Esophagus muscularis mucosa (tissue), 4 donors: Measurements from ENCODE around the gene PLXNC1. TPM values are rescaled to one million over a fixed set of nuclear protein-coding genes. Genes with fewer than 3 reads are reported as not detected.

Source experiments
- DNase-seq: peaks from one replicate; pipeline ENCODE4 v3.0.0-alpha.2; 2017; ENCODE audit errors: extremely low spot score
- H3K27ac ChIP-seq, 4 donors: fragments of 200-600 bp; sonication (generic); replicated peaks in 1 of 4; 1 replicate in 3 of 4; 2 replicates in 1 of 4; pipeline ENCODE4 v1.5.1; 2016 to 2019; ENCODE audit warnings: mild to moderate bottlenecking in 1 of 4
- H3K27me3 ChIP-seq, 4 donors: fragments of 200-600 bp; sonication (generic); one replicate each; pipeline versions ENCODE4 v1.5.1 to v1.6.0; 2016 to 2019
- H3K36me3 ChIP-seq, 4 donors: fragments of 200-600 bp; sonication (generic); one replicate each; pipeline ENCODE4 v1.5.1; 2016 to 2019
- H3K4me1 ChIP-seq, 4 donors: fragments of 200-600 bp; sonication (generic); one replicate each; pipeline ENCODE4 v1.5.1; 2016 to 2019
- H3K4me3 ChIP-seq, 4 donors: fragments of 200-600 bp; sonication (generic); 1 replicate in 2 of 4; 2 replicates in 2 of 4; pipeline ENCODE4 v1.5.1; 2016 to 2019; ENCODE audit warnings: mild to moderate bottlenecking in 4 of 4, moderate library complexity in 1 of 4
- H3K9me3 ChIP-seq, 4 donors: fragments of 200-600 bp; sonication (generic); 1 replicate in 3 of 4; 2 replicates in 1 of 4; pipeline ENCODE4 v1.5.1; 2016 to 2019
- CTCF ChIP-seq, 3 experiments: fragments of 200-600 bp in 2 of 3; fragments of 450-650 bp in 1 of 3; sonication (generic) in 2 of 3; IDR thresholded peaks; one replicate each; pipeline ENCODE4 v1.5.1; 2017 to 2019; ENCODE audit warnings: antibody characterized with exemption in 3 of 3, mild to moderate bottlenecking in 2 of 3, moderate library complexity in 1 of 3
- EP300 ChIP-seq: sonication (generic); formaldehyde crosslinking; IDR thresholded peaks from one replicate; pipeline ENCODE4 v1.6.1; 2017; ENCODE audit warnings: antibody characterized with exemption
- POLR2A ChIP-seq: fragments of 450-650 bp; IDR thresholded peaks from one replicate; pipeline ENCODE4 v1.6.1; 2017; ENCODE audit warnings: antibody characterized with exemption, moderate library complexity, mild to moderate bottlenecking, low read depth
- POLR2AphosphoS5 ChIP-seq, 2 donors: sonication (generic); formaldehyde crosslinking; IDR thresholded peaks; one replicate each; pipeline ENCODE4 v1.6.1; 2017; ENCODE audit warnings: antibody characterized with exemption in 2 of 2
- WGBS: methylation state at CpG from one replicate; pipeline ENCODE4 v1.1.5; 2018; 5-methylcytosine and 5-hydroxymethylcytosine counted together
- intact Hi-C: fragments of 100-400 bp; cut with DNase I; formaldehyde crosslinking; loops from one replicate; pipeline ENCODE4 v1.15.1; 2023
- total RNA-seq, 4 donors: library from RNA; depleted of rRNA; stranded (reverse); fragments of >200 nt; gene quantifications; one replicate each; pipeline versions ENCODE4 v1.1.0 to v1.2.1, GENCODE V29; 2016

Gene PLXNC1
- total RNA-seq, 4 donors from 2014 or later, result 4.0 to 12.3 (median 7.4) TPM

- TF ChIP-seq POLR2AphosphoS5 (IDR thresholded peaks at IDR 0.05), result no peak
- TF ChIP-seq CTCF (IDR thresholded peaks at IDR 0.05), result no peak
- no peak for TF ChIP-seq POLR2A
- no peak for TF ChIP-seq EP300
- intact Hi-C loops, result no loop called here
- Histone ChIP-seq H3K4me1 (peaks cover 23 to 44% (median 38%) of the 10 kb centered on the region in 4 donors), H3K9me3 (no peaks in the 10 kb centered on the region), H3K27me3 (no peaks in the 10 kb centered on the region), H3K27ac (peak overlapping the region in 1 of 4 donors; percentile 86), H3K4me3 (no peak overlapping the region), H3K36me3 (no peaks in the 10 kb centered on the region)
- 89% methylated on average over 3 of the region's 3 CpGs for WGBS
- no peak for DNase-seq
These were observed 111.6 kb downstream of the PLXNC1 start for GRCh38 chr12:94260017-94260416.

- peak overlapping the region in 3 of 4 donors; percentile 80 to 86 (median 83) for H3K27ac ChIP-seq
- intact Hi-C loops, result no loop called here
- WGBS, result 71% methylated on average over 13 of the region's 13 CpGs
These were observed 112.3 kb downstream of the PLXNC1 start for GRCh38 chr12:94260717-94261116.

GRCh38 chr12:94261119-94261518, 112.7 kb downstream of the PLXNC1 start:
- intact Hi-C loops, result no loop called here
- no peak for DNase-seq
- 78% methylated on average over 2 of the region's 2 CpGs for WGBS
- H3K9me3 ChIP-seq, result no peaks in the 10 kb centered on the region
- no peaks in the 10 kb centered on the region for H3K36me3 ChIP-seq
- peak overlapping the region; percentile 80 to 87 (median 84) for H3K27ac ChIP-seq
- peaks cover 23 to 45% (median 39%) of the 10 kb centered on the region in 4 donors for H3K4me1 ChIP-seq
- TF ChIP-seq POLR2A (no peak), POLR2AphosphoS5 (IDR thresholded peaks at IDR 0.05) (no peak), EP300 (no peak), CTCF (IDR thresholded peaks at IDR 0.05) (no peak)
- no peaks in the 10 kb centered on the region for H3K27me3 ChIP-seq
- no peak overlapping the region for H3K4me3 ChIP-seq

More at GRCh38 chr12:94260717-94261116, 112.3 kb downstream of the PLXNC1 start:
- no peak overlapping the region for H3K4me3 ChIP-seq
- TF ChIP-seq CTCF (IDR thresholded peaks at IDR 0.05) (no peak), POLR2A (no peak), POLR2AphosphoS5 (IDR thresholded peaks at IDR 0.05) (peak in 1 of 2 donors; percentile 11), EP300 (no peak)
- no peaks in the 10 kb centered on the region for H3K9me3 ChIP-seq
- H3K27me3 ChIP-seq, result no peaks in the 10 kb centered on the region
- no peaks in the 10 kb centered on the region for H3K36me3 ChIP-seq
- peaks cover 23 to 41% (median 38%) of the 10 kb centered on the region in 4 donors for H3K4me1 ChIP-seq
- no peak for DNase-seq

GRCh38 chr12:94261786-94262185, 113.4 kb downstream of the PLXNC1 start:
- Histone ChIP-seq H3K9me3 (no peaks in the 10 kb centered on the region), H3K4me1 (peaks cover 23 to 52% (median 46%) of the 10 kb centered on the region in 4 donors), H3K27me3 (no peaks in the 10 kb centered on the region), H3K4me3 (peak overlapping the region; percentile 57 to 71 (median 58)), H3K27ac (peak overlapping the region; percentile 80 to 87 (median 84)), H3K36me3 (no peaks in the 10 kb centered on the region)
- 20% methylated on average over 3 of the region's 3 CpGs for WGBS
- no peak for TF ChIP-seq EP300
- intact Hi-C loops, result no loop called here
- DNase-seq, result no peak

- H3K36me3 ChIP-seq, result no peaks in the 10 kb centered on the region
- H3K4me3 ChIP-seq, result peak overlapping the region; percentile 57 to 71 (median 58)
- peaks cover 23 to 55% (median 52%) of the 10 kb centered on the region in 4 donors for H3K4me1 ChIP-seq
- 16% methylated on average over 13 of the region's 17 CpGs for WGBS
- peak; percentile 96 for DNase-seq
- TF ChIP-seq POLR2A (no peak), POLR2AphosphoS5 (IDR thresholded peaks at IDR 0.05) (peak; percentile 85 to 93)
- intact Hi-C loops, result no loop called here
- no peaks in the 10 kb centered on the region for H3K9me3 ChIP-seq
- H3K27me3 ChIP-seq, result no peaks in the 10 kb centered on the region
- H3K27ac ChIP-seq, result peak overlapping the region; percentile 80 to 87 (median 84)
These were observed 114.0 kb downstream of the PLXNC1 start for GRCh38 chr12:94262228-94263010.
